ENCODE measurements around the gene GRM8.
A peak's percentile ranks its signal among the peaks of the same experiment; 100 is the strongest.

The GRM8 gene

GRCh38 chr7:127158659-127159058 lies 94.1 kb downstream of the GRM8 start:
- TF ChIP-seq CTCF (conservative IDR thresholded peaks at IDR 0.05; ENCODE audit: control insufficient read depth, insufficient read depth, low read depth, low read length): peak; percentile 18
- no peak overlapping the region for H3K4me3 ChIP-seq (ENCODE audit: control insufficient read depth, low read depth, low read length)
- DNase-seq (ENCODE audit: low read depth): no peak

GRCh38 chr7:127154958-127155357 lies 97.8 kb downstream of the GRM8 start:
- no peak for TF ChIP-seq CTCF (conservative IDR thresholded peaks at IDR 0.05; ENCODE audit: control insufficient read depth, insufficient read depth, low read depth, low read length)
- no peak overlapping the region for H3K4me3 ChIP-seq (ENCODE audit: control insufficient read depth, low read depth, low read length)
- no peak for DNase-seq (ENCODE audit: low read depth)

GRCh38 chr7:127154101-127154500 lies 98.6 kb downstream of the GRM8 start:
- no peak for DNase-seq (ENCODE audit: low read depth)
- TF ChIP-seq CTCF (conservative IDR thresholded peaks at IDR 0.05; ENCODE audit: control insufficient read depth, insufficient read depth, low read depth, low read length): no peak
- no peak overlapping the region for H3K4me3 ChIP-seq (ENCODE audit: control insufficient read depth, low read depth, low read length)

GRCh38 chr7:127153315-127153714 lies 99.4 kb downstream of the GRM8 start:
- TF ChIP-seq CTCF (conservative IDR thresholded peaks at IDR 0.05; ENCODE audit: control insufficient read depth, insufficient read depth, low read depth, low read length): no peak
- no peak overlapping the region for H3K4me3 ChIP-seq (ENCODE audit: control insufficient read depth, low read depth, low read length)
- no peak for DNase-seq (ENCODE audit: low read depth)

- no peak overlapping the region for H3K4me3 ChIP-seq (ENCODE audit: control insufficient read depth, low read depth, low read length)
- DNase-seq (ENCODE audit: low read depth): no peak
- no peak for TF ChIP-seq CTCF (conservative IDR thresholded peaks at IDR 0.05; ENCODE audit: control insufficient read depth, insufficient read depth, low read depth, low read length)
Measured at GRCh38 chr7:127152423-127152822, 100.3 kb downstream of the GRM8 start.

GRCh38 chr7:127151379-127151778 lies 101.4 kb downstream of the GRM8 start:
- no peak overlapping the region for H3K4me3 ChIP-seq (ENCODE audit: control insufficient read depth, low read depth, low read length)
- TF ChIP-seq CTCF (conservative IDR thresholded peaks at IDR 0.05; ENCODE audit: control insufficient read depth, insufficient read depth, low read depth, low read length): no peak
- no peak for DNase-seq (ENCODE audit: low read depth)

GRCh38 chr7:127150543-127150942 lies 102.2 kb downstream of the GRM8 start:
- no peak for DNase-seq (ENCODE audit: low read depth)
- no peak for TF ChIP-seq CTCF (conservative IDR thresholded peaks at IDR 0.05; ENCODE audit: control insufficient read depth, insufficient read depth, low read depth, low read length)
- no peak overlapping the region for H3K4me3 ChIP-seq (ENCODE audit: control insufficient read depth, low read depth, low read length)
